Airway epithelial cell (primary cell): ENCODE measurements around the gene SH3BP5L. TPM values are rescaled to one million over a fixed set of nuclear protein-coding genes. Genes with fewer than 3 reads are reported as not detected.

Source experiments
- total RNA-seq: library from RNA; depleted of rRNA; stranded (reverse); fragments of >200 nt; gene quantifications from 2 replicates; pipeline ENCODE4 v1.2.3, GENCODE V29; 2015

The SH3BP5L gene
- total RNA-seq = 20.9 and 22.9 TPM in 2 replicates

GRCh38 chr1:248825909-248826760 lies at the start of gene SH3BP5L:
Gene SH3BP5L, minus strand, starts transcription at chr1:248825915. Its CDS starts 980 bp downstream, at chr1:248824935.

GRCh38 chr1:248858891-248859889 lies 33.5 kb upstream of the SH3BP5L start, which contains the start of gene ZNF692:
Gene ZNF692, minus strand, starts transcription at chr1:248859085. Its CDS starts 776 bp downstream, at chr1:248858309.

GRCh38 chr1:248837781-248838356 lies 12.2 kb upstream of the SH3BP5L start, which contains the start of gene ZNF672:
Gene ZNF672, plus strand, starts transcription at chr1:248838224. Its CDS starts 9,051 bp downstream, at chr1:248847275.

Other genes with a start within 250 kb of the SH3BP5L start
- not detected in 2 replicates for gene OR2T10, start 228.2 kb downstream of the SH3BP5L start, total RNA-seq
- not detected in 2 replicates for gene OR2T11, start 190.8 kb downstream of the SH3BP5L start, total RNA-seq
- gene OR2T35, start 180.6 kb downstream of the SH3BP5L start, total RNA-seq = not detected in 2 replicates
- not detected in 2 replicates for gene OR2T27, start 170.4 kb downstream of the SH3BP5L start, total RNA-seq
- not detected in 2 replicates for gene OR14I1, start 123.1 kb downstream of the SH3BP5L start, total RNA-seq
- gene LYPD8, start 70.2 kb downstream of the SH3BP5L start, total RNA-seq = not detected in 2 replicates
- gene ZNF672, start 12.3 kb upstream of the SH3BP5L start, total RNA-seq = 26.1 and 27.6 TPM in 2 replicates
- 29.3 and 41.3 TPM in 2 replicates for gene ZNF692, start 33.2 kb upstream of the SH3BP5L start, total RNA-seq
- 1.8 and 4.7 TPM in 2 replicates for gene PGBD2, start 80.3 kb upstream of the SH3BP5L start, total RNA-seq